Measurements from ENCODE around the gene RAB11FIP5.

The RAB11FIP5 gene

GRCh38 chr2:73084971-73085370 is 27.8 kb downstream of the RAB11FIP5 start:
- no peak for DNase-seq (ENCODE audit: low spot score)

- DNase-seq (ENCODE audit: low spot score), result no peak
Measured at GRCh38 chr2:73083886-73084800, 28.6 kb downstream of the RAB11FIP5 start.

DNA sequence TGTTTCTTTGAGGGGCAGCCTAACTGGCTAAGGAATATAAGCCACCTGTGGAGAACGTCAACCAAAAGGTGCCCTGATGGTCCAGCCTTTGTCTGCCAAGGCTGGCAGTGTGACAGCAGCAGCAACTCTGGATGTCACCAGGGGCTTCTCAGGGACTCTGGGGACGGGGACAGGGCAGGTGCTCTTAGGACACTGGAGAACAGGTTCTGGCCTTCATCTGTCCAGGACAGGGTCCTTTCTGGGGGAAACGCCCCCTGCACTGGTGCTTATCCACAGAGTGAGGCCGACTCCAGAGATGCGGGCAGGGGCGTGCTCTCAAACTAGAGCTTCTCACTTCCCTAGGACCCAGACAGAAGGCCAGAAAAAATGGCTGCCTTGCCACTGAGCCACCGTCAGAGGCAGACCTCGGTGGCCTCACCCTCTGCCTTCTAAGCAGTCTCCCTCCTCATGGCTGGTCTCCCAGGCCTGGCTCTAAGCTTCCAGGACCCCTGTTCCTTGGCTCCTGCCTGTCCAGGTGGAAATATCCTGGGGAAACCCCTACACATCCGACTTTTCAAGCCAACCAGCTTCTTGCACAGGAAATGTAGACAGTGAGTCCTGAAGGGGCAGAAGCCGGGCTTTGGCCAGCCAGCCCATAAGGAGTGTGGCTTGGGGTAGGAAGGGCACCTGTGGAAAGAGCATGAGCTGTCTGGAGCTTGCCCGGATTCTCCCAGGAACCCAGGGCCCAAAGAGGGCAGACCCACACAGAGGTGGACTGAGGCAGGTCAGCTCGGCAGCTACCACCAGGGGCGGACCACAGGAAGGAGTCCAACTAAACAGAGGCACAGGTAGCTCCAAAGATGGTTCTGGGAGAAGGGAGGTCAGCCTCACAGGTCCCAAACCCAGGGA is 30.0 kb downstream of the RAB11FIP5 start:
- DNase-seq (ENCODE audit: low spot score), result no peak

DNA sequence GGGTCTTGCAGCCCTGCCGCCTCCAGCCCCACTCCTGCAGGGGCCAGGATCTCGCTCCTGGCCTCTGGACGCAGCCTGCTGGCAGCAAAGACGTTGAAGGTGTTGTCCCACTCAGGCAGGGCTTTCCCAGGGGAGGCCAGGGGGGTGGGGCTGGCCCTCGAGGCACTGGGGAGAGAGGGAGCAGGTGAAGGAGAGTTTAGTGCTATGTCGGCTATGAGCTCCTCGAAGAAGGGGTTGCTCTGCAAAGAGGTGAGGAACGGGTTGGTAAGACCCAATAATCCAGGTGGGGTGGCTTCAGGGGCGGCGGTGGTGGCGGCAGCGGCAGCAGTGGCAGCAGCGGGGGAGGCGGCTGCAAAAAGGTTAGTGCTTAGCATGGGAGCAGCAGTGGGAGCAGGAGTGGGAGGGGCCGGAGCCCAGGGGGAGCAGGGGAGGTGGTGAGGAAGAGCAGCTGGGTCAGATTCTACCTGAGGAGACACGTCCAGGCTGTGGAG is 31.5 kb downstream of the RAB11FIP5 start:
- no peak for DNase-seq (ENCODE audit: low spot score)

GRCh38 chr2:73080321-73081131 is 32.2 kb downstream of the RAB11FIP5 start:
- DNase-seq (ENCODE audit: low spot score), result no peak

- no peak for DNase-seq (ENCODE audit: low spot score)
Measured at GRCh38 chr2:73079636-73080035, 33.1 kb downstream of the RAB11FIP5 start.

GRCh38 chr2:73078457-73079411 is 34.0 kb downstream of the RAB11FIP5 start:
- DNase-seq (ENCODE audit: low spot score), result no peak

DNA sequence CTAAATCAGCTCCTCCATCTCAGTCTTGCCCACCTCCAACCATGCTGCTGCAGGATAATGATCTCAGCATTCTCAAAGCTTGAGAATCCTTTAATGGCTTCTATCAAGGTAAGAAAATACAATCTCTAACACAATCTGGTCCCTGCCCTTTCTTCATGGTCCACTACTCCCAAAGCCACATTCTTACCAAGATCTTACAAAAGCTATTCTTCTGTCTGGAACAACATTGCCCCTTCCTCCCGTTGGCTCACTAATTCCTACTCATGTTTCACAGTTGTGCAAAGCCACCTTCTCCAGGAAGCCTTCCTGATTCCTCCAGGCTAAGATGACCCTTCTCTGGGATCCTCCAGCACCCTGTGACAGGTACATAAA is 35.3 kb downstream of the RAB11FIP5 start:
- no peak for DNase-seq (ENCODE audit: low spot score)

DNA sequence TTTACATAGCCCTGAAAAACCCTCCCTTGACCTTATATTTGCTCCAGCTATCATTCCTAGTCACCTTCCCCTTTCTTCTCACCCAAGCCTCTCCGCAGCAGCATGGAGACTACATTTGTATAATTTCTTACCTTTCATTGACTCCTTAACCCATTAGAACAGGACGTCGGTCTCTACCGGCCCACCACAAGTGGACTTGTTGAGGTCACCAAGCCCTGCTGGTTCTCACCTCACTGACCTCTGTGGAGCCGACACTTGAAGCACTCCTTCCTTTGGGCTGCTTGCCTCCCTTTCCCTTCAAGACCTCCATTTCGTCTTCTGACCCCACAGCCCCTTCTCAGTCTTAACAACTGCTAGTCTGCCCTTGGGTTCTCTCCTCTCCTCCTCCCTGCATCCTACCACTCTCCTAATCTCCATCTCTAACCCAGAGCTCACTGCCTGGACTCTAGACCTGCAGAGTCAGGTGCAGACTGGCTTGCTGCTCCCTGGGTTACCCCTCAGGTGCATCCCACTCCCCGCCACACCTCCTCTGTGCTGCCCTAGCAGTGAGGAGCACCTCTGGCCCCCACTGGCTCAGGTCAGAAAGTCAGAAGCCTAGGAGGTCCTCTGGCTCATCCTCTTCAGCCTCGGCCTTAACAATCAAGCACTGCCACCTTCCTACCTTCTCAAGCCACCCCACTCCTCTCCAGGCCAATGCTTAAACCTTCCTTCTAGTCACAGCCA is 35.9 kb downstream of the RAB11FIP5 start:
- DNase-seq (ENCODE audit: low spot score), result no peak

- no peak for DNase-seq (ENCODE audit: low spot score)
Measured at GRCh38 chr2:73075477-73076373, 37.0 kb downstream of the RAB11FIP5 start.

DNA sequence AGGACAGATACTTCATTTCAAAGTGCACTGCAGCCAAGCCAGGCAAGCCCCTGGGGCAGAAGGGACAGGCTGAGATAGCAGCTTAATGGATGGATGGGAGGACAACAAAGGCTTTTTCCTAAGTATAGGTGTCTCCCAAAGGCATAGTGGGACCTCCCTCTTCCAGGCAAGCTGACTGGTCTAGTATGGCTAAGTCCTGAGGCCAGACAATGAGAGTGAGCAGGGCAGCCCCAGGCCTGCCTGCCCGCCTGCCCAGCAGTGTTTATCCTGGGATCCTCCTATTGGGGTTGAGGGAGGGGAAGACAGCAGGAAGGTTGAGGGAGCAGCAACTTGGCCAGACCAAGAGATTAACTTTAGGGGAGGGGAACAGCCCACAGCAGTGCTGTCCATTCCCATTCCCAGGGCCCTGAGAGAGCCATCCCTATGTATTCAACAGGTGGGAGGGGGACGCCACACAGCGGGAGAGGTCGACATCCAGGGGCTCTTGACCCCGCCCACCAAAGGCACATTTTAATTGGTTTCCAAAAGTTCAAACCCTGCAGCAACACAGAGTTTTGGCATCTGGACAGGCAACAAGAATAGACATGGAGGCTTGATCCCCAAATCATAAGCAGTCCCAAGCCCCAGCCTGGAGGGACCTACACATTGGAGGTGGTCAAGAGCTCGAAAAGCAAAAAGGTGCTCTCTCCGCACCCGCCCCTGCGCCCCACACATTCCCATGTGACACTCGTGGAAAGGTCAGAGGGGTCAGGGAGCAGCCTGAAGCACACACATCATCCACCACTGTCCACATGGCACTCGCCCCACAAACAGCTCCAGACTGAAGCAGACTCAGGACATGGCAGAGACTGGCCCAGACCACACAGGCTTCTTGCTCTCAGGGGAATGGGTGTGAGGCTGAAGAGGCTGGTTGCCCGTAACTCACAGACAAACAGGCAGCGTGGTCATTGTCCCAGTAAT is 38.4 kb downstream of the RAB11FIP5 start:
- DNase-seq (ENCODE audit: low spot score), result no peak

- no peak for DNase-seq (ENCODE audit: low spot score)
Measured at GRCh38 chr2:73072416-73072815, 40.3 kb downstream of the RAB11FIP5 start.

DNA sequence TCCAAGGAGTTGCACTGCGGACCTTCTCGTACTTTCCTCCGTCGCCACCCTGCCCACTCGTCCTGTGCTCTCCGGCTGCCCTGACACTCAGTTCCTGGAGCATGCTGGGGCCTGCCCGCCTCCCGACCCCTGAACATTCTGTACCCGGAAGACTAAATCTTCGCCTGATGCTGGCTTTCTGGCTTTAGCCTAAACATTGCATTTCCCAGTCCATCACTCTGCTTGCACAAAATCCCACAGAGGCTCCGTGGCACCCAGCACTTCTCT is 40.7 kb downstream of the RAB11FIP5 start:
- peak; percentile 45 for DNase-seq (ENCODE audit: low spot score)

- DNase-seq (ENCODE audit: low spot score), result peak; percentile 99
Measured at GRCh38 chr2:73071360-73072128, 41.2 kb downstream of the RAB11FIP5 start, which contains the start of gene SFXN5. Gene SFXN5, minus strand, starts transcription at chr2:73071712. Its CDS starts 7 bp downstream, at chr2:73071705.

DNA sequence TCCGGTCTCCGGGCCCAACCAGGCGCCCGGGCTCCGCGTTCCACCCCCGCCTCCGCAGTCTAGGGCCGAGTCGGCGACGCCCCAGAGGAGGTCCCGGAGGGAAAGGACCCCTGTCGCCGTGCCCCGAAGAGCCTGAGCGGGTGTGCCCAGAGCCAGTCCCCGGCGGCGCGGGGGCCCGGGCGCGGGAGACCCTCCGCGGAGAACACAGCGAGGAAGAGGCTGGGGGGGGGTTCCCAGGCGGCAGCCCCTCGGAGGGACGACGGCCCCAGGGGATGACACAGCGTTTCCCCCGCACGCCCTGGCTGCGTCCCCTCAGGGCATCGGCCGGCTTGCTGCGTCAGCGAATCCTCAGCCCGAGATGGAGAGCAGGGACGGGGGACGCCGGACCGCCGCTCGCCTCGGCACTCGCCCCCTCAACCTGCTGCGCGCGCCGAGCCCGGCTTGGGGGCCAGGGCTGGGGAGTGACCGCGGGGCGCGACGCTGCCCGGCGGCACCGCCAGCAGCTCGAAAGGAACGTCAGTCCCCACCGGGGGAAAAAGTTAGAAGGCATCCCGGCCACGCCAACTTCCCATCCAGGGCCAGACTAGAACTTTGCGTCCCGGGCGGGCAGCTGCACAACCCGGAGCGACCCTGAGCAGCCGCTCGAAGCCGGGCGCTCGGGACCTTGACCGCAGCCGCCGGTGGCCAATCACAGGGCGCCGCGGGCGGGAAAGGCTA is 41.9 kb downstream of the RAB11FIP5 start:
- peak; percentile 46 for DNase-seq (ENCODE audit: low spot score)

DNA sequence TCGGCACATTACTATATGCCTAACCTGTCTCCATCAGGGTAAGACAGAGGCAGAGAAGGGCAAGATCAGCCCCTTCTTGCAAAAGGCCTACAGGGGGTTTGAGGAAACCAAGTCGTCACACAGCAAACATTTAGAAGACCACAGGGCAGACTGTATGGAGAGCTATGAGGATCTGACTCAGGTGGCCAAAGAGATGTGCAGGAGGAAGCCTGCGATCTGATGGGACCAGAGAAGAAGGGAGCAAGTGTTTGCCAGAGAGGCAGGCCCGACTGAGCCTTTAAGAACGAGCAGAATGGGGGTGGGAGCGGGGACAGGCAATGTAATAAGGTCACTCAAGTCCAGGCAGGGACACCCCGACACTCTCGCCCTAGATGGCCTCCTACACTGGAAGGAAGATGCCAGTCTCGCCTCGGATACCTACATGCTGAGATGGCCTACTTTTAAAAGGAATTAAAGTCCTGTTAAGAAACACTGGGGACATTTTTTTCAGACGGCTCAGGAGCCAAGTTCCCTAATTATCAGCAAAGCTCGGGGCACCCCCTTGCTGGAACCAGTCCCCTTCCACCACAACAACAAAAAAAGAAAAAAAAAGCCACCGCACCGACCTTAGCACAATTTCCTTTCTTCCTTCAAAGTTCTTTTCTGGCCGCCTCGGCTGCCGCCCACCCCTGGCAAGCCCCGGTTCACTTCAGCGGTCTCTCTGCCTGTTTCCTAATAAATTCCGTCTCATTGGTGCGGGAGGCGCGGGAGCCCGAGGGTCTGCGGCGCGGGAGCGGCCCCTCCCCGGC is 42.7 kb downstream of the RAB11FIP5 start:
- no peak for DNase-seq (ENCODE audit: low spot score)
